ENCODE measurements around the gene ARHGEF10L.

ARHGEF10L gene

DNA sequence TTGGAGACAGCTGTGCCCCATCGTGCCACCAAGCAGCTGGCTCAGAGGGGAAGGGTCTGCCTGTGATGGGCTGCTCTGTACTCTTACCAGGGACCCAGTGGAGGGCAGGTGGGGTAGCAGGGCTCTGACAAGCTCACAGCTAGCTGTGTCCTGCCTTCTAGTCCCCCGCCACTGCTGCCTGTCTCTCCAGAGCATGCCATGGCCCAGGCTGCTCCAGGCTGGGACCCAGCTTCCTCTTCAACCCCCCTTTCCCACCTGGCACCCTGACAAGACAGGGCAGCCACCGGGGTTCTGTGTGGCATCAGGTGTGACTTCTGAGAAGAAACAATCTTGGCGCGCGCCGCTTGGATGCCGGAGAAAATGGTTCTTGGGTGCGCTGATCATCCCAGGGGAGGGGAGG is 123.3 kb downstream of the ARHGEF10L start:
- no peak for DNase-seq (ENCODE audit: low read depth)
- TF ChIP-seq, protein P1, sequence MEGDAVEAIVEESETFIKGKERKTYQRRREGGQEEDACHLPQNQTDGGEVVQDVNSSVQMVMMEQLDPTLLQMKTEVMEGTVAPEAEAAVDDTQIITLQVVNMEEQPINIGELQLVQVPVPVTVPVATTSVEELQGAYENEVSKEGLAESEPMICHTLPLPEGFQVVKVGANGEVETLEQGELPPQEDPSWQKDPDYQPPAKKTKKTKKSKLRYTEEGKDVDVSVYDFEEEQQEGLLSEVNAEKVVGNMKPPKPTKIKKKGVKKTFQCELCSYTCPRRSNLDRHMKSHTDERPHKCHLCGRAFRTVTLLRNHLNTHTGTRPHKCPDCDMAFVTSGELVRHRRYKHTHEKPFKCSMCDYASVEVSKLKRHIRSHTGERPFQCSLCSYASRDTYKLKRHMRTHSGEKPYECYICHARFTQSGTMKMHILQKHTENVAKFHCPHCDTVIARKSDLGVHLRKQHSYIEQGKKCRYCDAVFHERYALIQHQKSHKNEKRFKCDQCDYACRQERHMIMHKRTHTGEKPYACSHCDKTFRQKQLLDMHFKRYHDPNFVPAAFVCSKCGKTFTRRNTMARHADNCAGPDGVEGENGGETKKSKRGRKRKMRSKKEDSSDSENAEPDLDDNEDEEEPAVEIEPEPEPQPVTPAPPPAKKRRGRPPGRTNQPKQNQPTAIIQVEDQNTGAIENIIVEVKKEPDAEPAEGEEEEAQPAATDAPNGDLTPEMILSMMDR (IDR thresholded peaks at IDR 0.05; ENCODE audit: control insufficient read depth, extremely low read depth, insufficient read depth): no peak
- no peak overlapping the region for H3K4me3 ChIP-seq (ENCODE audit: low read depth, low read length)

DNA sequence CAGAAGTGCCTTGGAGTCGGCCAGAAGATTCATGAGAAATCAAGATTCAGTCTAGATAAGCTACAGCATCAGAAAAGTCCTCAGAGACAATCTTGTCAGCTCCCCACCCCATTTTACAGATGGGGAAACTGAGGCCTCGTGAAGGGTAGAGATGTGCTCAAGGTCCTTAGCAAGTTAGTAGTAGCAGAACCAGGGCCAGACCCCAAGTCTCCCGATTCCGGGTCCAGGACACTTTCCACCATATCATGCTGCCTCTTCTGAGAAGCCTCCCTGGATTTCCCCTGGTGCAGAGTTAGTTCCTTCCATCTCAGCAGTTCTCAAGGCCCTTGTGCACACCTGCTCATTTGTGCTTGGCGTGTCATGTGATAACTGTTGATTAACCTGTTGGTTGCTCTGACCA is 124.1 kb downstream of the ARHGEF10L start:
- TF ChIP-seq, protein P1 (IDR thresholded peaks at IDR 0.05; ENCODE audit: control insufficient read depth, extremely low read depth, insufficient read depth): no peak
- DNase-seq (ENCODE audit: low read depth): no peak
- H3K4me3 ChIP-seq (ENCODE audit: low read depth, low read length): no peak overlapping the region

DNA sequence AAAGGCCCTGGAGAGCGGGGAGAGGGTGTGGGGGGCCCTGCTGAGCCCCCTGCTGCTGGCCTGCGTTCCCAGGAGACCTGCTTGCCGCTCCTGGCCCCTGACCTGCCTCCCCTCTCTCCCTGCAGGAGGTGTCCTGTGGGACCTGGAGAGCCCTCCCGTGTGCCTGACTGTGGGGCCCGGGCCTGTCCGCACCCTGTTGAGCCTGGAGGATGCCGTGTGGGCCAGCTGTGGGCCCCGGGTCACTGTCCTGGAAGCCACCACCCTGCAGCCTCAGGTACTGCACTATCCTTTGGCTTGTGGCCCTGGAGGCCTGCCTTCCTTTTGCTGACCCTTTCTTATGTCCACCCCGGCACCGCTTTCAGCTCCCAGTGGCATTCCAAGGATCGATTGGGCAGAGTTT is 124.8 kb downstream of the ARHGEF10L start:
- no peak overlapping the region for H3K4me3 ChIP-seq (ENCODE audit: low read depth, low read length)
- DNase-seq (ENCODE audit: low read depth): no peak
- TF ChIP-seq, protein P1 (IDR thresholded peaks at IDR 0.05; ENCODE audit: control insufficient read depth, extremely low read depth, insufficient read depth): no peak

DNA sequence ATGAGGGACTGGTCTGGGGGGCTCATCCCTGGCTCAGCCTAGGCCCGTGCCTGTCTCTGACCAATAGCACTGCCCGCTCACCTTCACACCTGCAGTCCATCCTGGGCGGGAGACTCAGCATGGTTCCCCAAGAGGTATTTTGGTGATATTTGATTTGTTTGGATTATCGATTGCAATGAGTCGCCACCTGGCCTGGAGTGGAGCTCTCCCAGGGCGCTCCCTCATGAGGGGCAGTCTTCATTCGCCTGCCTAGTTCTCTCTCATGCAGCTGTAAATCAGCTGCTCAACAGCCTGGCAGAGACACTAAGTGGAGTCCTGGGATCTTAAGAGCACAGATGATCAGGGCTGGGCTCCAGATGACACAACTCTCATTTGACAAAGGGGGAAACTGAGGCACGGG is 125.6 kb downstream of the ARHGEF10L start:
- no peak for DNase-seq (ENCODE audit: low read depth)
- TF ChIP-seq, protein P1 (IDR thresholded peaks at IDR 0.05; ENCODE audit: control insufficient read depth, extremely low read depth, insufficient read depth): no peak
- H3K4me3 ChIP-seq (ENCODE audit: low read depth, low read length): no peak overlapping the region

DNA sequence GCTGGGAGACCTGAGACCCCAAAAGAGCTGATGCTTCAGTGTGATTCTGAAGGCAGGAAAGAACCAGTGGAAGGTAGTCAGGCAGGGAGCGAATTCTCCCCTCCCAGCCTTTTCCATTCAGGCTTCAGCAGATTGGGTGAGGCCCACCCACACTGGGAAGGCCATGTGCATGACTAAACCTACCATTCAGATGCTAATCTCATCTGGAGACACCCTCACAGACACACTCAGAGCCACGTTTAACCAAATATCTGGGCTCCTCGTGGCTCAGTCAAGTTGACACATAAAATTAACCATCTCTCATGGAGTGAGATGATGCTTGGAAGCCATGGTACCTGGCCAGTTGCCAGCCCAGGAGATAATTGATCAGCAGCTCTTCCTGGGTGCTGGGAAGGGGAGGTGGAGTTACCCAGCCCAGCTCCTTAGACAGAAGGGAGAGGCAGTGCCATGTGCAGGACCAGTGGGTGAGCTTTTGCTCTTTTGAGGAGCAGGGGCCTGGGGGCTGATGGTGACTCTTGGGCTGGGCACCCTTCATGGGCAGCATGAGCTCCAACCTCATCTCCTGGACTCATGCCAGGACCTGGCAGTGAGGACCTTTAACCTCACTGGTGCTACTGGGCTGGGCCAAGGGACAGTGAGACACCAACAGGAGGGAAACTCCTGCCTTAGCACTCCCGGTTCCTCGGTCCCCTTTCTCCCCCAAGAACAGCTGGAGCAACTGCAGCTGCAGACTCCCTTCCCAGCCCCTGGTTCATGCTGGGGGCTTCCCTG is 126.6 kb downstream of the ARHGEF10L start:
- H3K4me3 ChIP-seq (ENCODE audit: low read depth, low read length): no peak overlapping the region
- no peak for DNase-seq (ENCODE audit: low read depth)
- TF ChIP-seq, protein P1 (IDR thresholded peaks at IDR 0.05; ENCODE audit: control insufficient read depth, extremely low read depth, insufficient read depth): no peak

DNA sequence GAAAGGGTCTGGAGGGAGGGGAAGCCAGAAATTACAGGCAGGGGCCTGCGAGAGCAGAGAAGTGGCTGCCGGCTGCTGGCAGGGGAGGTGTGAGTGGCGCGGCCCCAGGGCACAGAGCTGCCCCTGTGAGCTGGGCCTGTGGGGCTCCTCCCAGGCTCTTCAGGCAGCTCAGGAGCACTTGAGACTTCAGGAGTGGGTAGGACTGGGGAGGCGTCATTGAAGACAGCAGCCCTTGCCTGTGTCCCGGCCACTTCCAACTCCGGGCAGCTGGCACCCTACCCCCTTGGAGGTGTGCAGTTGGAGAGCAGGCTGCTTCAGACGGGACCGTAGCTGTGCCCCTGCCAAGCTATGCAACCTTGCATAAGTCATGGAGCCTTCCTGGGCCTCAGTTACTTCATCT is 128.1 kb downstream of the ARHGEF10L start:
- no peak for DNase-seq (ENCODE audit: low read depth)
- TF ChIP-seq, protein P1 (IDR thresholded peaks at IDR 0.05; ENCODE audit: control insufficient read depth, extremely low read depth, insufficient read depth): no peak
- H3K4me3 ChIP-seq (ENCODE audit: low read depth, low read length): no peak overlapping the region

DNA sequence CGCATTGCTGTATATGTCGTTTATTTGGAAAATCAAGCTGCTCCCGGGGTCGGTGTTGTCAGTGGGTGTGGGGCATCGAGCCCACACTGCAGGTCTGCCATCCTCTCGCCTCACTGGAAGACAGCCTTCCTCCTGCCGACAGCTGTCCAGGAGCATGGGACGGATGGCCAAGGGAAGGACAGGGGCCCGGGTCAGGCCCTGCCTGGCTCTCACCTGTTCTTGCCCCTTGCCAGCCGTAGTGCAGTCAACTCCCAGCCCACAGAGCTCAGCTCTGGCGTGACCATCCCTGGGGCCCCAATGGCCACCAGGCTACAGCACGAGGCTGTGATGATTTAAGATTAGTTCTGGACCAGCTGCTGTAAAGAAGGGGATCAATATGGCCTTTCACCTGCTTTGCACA is 128.7 kb downstream of the ARHGEF10L start:
- H3K4me3 ChIP-seq (ENCODE audit: low read depth, low read length): no peak overlapping the region
- TF ChIP-seq, protein P1 (IDR thresholded peaks at IDR 0.05; ENCODE audit: control insufficient read depth, extremely low read depth, insufficient read depth): no peak
- DNase-seq (ENCODE audit: low read depth): no peak
